HG02571 (cell line): Measurements from ENCODE around the gene MAP3K10.
"Not testable (repeated sequence)": the region's sequence is repeated elsewhere in the genome, so short reads cannot be mapped to it uniquely, and the experiment has no call there.

ENCODE experiments used
- ATAC-seq: cut with Tn5 transposase; IDR thresholded peaks from one replicate; pipeline ENCODE4 v1.9.1; 2021; ENCODE audit warnings: mild to moderate bottlenecking, moderate library complexity; ENCODE audit not compliant: unreplicated experiment

Gene MAP3K10

DNA sequence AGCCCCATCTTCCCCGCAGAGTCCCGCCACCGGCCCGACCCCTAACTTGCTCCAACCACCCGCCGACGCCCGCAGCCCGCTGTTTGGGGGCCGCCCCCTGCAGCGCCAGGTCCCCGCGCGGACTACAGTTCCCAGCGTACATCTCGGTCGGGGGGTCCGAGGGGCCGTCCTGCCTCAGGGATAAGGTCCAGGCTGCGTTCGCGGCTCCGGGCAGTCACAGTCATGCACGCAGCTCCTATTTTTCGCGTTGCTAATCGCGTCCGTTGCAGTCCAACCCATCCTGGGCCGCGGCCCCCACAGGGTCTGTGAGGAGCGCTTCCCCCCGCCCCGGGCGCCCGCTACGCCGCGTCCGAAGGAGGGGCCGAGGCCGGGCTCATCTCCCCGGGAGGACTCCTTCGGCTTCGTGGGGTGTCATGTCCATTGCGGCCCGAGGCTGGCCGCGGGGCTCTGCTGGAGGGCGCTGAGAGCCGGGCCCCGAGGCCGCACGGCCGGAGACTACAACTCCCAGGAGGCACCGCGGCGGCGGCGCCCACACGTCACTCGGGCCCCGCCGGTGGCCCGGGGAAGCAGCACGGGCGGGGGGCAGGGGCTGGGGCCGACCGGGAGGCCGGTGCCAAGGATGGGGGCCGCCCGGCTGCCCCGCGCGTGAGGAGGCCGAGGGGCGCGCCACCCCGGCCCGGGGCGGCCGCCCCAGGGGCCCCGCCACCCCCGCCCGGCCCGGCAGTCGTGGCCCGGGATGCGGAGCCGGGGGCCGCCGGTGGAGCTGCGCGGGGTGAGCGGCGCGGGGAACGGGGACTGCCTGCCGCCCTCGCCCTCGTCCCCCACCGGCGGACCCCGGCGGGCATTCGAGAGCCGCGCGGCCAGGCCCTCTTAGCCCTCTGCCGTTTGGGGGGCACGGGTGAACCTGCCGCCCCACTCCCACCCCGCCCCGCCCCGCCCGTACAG lies at the start of gene MAP3K10:
Gene MAP3K10 (plus strand): TSS at position 536 of the 945 bp plus-strand sequence. CDS start 606 bp downstream, outside the sequence.
- peak; percentile 72 for ATAC-seq

DNA sequence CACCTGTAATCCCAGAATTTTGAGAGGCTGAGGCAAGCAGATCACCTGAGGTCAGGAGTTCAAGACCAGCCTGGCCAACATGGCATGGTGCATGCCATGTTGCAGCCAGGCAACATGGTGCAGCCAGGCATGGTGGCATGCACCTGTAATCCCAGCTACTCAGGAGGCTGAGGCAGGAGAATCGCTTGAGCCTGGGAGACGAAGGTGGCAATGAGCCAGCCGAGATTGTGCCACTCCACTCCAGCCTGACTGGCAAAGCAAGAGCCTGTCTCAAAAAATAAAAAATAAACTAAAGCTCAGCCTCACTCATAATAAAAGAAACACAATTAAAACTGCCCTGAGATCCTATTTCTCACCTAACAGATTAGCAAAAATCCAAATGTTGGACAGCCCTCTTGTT lies 49.7 kb upstream of the MAP3K10 start:
- no peak for ATAC-seq

DNA sequence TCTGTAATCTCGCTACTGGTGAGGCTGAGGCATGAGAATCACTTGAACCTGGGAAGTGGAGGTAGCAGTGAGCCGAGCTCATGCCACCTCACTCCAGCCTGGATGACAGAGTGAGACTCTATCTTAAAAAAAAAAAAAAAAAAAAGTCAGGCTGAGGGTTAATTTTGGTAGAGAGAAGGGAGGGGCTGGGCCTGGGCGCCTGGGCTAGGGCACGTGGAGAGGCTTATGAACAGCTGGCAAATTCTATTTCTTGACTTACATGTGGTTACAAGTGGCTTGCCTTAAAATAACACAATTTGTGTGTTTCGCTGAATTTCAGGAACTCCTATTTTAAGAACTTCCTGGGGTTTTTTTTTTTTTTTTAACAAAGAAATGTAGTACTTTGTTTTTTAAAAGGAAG lies 47.6 kb upstream of the MAP3K10 start:
- ATAC-seq: peak; percentile 54

DNA sequence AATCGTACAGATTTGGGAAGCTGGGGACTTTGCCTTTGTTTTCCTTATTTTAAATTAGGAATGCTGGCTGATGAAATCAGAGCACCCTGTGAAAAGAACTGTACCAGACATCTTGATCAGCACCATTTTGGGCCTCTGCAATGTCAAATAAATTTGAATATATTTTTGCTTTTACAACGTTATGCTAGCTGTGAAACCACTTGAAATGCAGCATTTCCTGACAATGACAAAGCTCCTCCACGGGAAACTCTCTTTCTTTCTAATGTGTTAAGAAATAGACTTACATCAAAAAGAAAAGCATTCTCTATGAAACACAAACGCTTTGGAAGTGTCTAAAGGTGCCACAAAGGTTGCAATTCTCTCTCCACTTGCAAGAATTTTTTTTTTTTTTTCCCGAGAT lies 47.1 kb upstream of the MAP3K10 start:
- ATAC-seq: no peak

DNA sequence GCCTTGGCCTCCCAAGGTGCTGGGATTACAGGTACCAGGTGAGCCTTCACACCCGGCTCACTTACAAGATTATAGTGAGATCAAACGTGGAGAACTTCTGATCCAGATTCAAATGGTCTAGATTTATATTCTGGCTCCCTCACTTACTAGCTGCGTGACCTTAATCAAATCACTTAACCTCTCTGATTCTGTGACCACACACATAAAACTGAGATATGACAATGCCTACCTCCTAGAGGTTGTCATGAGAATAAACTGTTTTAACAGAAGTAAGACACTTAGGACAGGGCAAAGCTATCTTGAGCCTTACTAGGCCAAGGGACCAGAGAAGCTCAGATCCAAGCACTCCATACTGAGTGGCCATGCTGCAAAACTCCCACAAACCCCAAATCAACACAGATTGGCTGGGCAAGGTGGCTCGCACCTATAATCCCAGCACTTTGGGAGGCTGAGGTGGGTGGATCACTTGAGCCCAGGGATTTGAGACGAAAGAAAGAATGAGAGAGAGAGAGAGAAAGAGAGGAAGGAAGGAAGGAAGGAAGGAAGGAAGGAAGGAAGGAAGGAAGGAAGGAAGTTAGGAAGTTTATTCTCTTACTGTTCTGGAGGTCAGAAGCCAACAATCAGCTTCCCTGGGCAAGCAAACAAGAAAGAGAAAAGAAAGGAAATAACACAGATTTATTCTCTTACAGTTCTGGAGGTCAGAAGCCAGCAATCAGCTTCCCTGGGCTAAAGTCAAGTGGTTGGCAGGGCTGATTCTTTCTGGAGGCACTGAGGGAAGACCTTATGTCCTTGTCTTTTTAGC lies 46.1 kb upstream of the MAP3K10 start:
- ATAC-seq: no peak

DNA sequence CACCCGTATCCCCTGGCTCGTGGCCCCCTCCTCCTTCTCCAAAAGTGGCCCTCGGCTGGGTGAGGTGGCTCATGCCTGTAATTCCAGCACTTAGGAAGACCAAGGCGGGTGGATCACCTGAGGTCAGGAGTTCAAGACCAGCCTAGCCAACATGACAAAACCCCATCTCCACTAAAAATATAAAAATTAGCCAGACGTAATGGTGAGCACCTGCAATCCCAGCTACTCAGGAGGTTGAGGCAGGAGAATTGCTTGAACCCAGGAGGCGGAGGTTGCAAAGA lies 45.5 kb upstream of the MAP3K10 start:
- not testable (repeated sequence) for ATAC-seq

DNA sequence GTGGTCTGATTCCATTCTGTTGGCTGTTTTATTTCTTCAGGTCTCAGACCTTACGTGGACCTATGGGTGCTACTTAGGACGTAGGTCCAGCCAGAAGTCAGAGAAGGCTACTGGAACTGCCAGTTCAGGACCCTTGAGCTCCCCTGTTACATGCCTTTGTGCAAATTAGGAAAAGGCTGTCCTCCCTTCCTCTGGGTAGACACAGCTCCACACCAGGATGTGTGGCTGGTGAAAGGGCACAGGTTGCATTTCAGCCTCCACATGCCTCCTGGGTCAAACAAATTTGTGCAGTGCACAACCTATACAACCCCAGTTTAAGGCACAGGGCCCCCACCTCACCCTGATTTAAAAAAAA lies 43.9 kb upstream of the MAP3K10 start:
- ATAC-seq: no peak

DNA sequence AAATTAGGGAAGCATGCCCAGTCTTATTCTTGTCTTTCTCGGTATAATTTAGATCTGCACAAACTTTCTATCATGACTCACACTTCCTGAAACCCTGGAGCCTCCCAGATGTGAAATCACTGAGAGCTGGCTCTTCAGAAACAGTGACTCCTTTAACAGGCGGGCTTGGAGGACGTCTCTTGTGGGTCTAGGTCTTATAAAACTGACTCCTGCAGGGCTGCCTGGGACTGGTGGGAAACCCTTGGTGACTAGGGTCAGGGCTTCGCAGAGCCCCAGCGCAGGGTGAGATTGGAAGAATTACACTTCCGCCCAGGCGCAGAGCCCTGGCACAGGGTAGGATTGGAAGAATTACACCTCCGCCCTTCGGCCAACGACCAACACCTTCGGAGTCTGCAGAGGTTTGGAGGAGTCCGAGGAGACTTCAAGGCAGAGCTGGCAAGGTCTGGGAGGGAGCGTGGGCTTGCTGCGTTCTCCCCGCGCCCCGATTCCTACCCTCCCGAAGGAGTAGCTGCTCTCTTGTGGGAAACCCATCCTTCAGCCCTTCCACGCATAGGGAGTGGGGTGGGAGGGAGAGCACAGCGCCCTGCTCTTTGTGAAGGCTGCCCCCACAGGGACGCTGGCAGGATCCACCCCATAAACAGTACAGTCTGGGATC lies 43.4 kb upstream of the MAP3K10 start:
- ATAC-seq: no peak

DNA sequence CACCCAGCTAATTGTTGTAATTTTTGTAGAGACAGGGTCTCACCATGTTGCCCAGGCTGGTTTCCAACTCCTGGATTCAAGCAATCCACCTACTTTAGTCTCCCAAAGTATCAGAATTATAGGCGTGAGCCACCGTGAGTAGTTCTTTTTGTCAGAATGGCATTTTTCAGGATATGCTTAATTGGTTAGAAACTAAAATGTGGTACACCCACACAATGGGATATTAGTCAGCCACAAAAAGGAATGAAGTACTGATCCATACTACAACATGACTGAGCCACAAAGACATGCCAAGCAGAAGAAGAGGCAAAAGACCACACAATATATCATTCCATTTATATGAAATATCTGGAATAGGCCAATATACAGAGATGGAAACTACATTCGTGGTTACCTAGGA lies 41.7 kb upstream of the MAP3K10 start:
- ATAC-seq: no peak

DNA sequence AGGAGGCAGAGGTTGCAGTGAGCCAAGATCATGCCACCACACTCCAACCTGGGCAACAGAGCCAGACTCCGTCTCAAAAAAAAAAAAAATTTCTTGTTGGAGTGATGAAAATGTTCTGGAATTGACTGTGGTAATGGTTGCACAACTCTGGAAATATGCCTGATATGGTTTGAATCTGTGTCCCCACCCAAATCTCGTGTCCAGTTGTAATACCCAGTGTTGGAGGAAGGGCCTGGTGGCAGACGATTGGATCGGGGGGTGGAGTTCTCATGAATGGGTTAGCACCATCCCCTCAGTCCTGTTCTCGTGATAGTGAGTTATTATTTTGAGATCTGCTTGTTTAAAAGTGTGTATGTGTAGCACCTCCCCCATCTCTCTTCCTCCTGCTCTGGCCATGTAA lies 41.1 kb upstream of the MAP3K10 start:
- no peak for ATAC-seq

DNA sequence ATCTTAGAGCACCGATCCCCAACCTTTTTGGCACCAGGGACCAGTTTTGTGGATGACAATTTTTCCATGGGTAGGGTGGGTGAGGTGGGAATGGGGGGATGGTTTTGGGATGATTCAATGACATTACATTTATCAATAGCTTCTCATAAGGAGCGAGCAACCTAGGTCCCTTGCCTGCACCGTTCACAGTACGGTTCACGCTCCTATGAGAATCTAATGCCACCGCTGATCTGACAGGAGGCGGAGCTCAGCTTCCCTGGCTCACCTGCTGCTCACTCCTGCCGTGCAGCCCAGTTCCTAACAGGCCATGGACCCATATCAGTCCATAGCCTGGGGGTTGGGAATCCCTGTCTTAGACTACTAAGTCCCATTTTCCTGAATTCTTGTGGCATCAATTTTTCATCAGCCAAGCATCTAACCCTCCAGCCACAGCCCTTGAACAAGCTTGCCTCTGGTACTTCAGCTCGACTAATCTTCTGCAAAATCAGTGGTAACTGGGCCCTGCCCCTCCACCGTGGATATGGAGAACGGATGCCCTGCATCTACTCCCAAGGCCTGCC lies 37.0 kb upstream of the MAP3K10 start:
- ATAC-seq: no peak

DNA sequence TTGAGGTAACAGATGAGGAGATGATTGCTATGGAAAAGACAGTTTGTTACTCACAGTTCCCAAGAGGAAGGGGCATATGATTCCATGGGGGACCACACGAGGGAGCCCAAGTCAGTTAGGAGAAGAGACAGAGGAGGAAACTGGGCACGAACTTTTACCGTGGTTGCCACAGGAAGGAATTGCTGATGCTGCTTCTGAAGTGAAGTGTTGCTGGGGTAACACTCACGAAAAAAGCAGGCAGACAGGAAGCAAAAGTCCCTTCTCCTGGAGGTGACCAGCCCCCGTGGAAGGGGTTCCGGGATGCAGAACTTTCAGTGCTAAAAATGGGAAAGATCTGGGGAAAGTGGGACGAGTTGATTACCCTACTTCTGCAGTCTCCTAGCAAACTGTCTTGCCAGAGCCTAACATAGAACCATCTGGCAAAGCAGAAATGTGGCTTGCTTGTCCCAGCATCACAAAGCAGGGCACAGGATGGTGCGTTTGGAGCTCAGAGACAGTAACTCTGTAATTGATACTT lies 35.4 kb upstream of the MAP3K10 start:
- ATAC-seq: no peak

DNA sequence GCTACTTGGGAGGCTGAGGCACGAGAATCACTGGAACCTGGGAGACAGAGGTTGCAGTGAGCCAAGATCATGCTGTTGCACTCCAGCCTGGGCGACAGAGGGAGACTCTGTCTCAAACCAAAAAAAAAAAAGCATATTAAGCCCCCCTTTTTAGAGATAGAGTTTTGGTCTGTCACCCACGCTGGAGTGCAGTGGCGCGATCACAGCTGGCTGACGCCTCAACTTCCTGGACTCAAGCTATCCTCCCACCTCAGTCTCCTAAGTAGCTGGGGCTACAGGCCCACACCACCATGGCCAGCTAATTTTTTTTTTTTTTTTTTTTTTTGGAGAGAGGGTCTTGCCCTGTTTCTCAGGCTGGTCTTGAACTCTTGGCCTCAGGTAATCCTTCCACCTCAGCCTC lies 34.2 kb upstream of the MAP3K10 start:
- ATAC-seq: no peak

DNA sequence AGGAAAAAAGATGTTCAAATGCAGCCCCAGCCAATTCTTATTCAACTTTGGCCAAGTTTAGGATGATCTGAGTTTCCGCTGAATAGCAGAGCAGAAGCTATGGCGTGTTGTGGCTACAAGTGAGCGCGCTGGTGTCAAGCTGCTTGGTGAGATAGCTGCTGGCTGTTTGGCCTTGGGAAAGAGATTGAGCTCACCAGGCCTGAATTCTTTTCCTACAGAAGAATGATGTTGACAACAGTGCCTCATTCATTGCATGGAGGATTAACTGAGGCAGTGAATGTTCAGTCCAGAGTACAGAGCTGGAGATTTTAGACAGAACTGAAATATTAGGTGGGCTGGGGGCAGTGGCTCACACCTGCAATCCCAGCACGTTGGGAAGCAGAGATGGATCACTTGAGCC lies 31.5 kb upstream of the MAP3K10 start:
- no peak for ATAC-seq

DNA sequence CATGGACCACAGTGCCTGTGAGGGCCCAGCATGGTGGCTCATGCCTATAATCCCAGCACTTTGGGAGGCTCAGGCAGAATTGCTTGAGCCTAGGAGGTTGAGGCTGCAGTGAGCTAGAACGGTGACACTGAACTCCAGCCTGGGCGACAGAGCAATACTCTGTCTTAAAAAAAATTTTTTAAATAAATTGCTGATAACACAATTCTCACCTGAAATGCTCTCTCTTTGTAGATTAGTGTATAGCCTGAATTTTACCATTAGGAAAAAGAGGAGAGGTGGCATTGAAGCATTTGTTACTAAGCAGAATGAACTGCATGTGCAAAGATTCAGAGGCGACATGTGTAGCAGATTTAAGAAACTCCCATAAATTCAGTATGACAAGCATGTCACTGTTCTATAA lies 29.1 kb upstream of the MAP3K10 start:
- no peak for ATAC-seq

DNA sequence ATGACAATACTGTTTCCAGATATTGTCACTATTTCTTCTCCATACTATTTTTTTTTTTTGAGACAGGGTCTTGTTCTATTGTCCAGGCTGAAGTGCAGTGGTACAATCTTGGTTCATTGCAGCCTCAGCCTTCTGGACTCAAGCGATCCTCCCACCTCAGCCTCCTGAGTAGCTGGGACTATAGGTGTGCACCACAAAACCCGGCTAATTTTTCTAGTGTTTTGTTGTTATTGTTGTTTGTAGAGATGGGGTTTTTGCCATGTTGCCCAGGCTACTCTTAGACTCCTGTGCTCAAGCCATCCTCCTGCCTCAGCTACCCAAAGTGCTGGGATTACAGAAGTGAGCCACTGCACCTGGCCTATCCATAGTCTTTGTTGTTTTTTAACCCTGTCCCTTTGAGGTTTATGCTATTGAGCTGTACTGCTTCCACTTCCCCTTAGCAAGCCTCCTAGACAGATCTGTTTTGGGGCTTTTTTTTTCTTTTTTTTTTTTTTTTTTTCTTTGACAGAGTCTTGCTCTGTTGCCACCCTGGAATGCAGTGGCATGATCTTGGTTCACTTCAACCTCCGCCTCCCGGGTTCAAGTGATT lies 27.6 kb upstream of the MAP3K10 start:
- no peak for ATAC-seq

DNA sequence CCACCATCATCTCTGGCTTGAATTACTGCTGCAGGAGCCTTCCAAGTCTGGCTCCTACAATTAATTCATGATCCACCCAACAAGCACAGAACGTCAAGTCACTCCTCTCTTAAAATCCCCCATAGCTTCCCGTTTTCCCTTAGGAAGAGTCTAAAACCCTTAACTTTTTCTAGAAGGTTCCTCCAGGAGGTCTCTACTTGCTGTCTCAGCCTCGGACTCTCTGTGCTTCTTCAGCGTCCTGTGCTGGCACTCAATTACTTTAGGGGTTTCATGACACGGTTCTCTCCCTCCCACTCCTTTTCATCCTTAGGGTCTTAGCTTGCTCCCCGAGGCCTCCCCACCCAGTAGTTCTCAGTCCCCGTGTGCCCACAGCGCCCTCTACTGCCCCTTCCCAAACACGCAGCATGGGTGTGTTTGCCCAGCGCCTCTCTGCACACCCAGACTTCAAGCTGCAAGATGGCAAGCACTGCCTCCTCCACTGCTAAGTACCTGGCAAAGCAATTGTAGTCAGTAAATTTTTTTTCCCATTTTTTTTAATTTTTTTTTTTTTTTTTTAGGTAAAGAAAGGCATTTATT lies 25.8 kb upstream of the MAP3K10 start:
- ATAC-seq: no peak

DNA sequence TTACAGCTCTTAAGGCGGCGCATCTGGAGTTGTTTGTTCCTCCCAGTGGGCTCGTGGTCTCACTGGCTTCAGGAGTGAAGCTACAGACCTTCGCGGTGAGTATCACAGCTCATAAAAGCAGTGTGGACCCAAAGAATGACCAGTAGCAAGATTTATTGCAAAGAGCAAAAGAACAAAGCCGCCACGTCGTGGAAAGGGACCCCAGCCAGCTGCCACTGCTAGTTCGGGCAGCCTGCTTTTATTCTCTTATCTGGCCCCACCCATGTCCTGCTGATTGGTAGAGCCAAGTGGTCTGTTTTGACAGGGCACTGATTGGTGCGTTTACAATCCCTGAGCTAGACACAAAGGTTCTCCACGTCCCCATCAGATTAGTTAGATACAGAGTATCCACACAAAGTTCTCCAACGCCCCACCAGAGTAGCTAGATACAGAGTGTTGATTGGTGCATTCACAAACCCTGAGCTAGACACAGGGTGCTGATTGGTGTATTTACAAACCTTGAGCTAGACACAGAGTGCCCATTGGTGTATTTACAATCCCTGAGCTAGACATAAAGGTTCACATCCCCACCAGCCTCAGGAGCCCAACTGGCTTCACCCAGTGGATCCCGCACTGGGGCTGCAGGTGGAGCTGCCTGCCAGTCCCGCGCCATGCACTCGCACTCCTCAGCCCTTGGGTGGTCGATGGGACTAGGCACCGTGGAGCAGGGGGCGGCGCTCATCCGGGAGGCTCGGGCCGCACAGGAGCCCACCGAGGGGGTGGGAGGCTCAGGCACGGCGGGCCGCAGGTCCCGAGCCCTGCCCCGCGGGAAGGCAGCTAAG lies 21.5 kb upstream of the MAP3K10 start:
- ATAC-seq: not testable (repeated sequence)

DNA sequence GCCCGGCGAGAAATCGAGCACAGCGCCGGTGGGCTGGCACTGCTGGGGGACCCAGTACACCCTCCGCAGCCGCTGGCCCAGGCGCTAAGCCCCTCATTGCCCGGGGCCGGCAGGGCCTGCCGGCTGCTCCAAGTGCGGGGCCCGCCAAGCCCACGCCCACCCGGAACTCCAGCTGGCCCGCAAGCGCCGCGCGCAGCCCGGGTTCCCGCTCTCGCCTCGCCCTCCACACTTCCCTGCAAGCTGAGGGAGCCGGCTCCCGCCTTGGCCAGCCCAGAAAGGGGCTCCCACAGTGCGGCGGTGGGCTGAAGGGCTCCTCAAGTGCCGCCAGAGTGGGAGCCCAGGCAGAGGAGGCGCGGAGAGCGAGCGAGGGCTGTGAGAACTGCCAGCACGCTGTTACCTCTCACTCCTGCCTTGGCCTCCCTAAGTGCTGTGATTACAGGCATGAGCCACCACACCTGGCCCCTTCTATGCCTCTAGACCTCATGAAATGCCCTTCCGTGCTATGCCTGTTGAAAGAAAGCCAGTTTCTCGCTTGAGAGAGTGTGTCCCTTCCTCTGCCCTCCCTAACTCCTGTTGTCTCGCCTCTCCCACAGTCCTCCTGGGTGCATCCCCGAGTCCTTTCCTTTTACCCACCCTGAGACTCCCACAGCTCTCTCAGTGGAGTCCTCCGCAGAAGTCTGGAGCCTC lies 20.8 kb upstream of the MAP3K10 start:
- not testable (repeated sequence) for ATAC-seq
